ENCODE results near the gene GRIN2D. TPM values are rescaled to one million over a fixed set of nuclear protein-coding genes. Genes with fewer than 3 reads are reported as not detected.
A peak's percentile ranks its signal among the peaks of the same experiment; 100 is the strongest.

GRIN2D gene
- polyA plus RNA-seq, 2 donors, result 0.06 to 0.08 TPM

DNA sequence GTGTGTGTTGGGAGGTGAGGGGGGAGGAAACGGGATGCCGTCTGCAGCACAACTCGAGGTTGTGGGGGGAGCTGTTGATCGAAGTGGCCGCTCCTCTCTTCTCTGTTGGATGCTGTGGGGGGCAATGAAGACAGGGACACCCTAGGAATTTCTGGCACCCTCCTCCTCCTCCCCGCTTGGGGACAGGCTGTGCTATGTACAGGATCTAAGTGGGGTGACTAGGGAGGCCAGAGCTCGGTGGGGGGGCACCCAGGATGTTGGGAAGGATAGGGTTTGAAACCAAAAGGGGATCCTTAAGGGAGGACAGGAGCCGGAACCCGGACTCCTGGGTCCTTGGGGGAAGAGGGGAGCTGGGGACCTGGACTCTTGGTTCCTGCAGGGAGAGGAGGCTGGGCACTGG is 2.0 kb downstream of the GRIN2D start:
- Histone ChIP-seq H3K36me3 (ENCODE audit: control insufficient read depth in 2 of 2, insufficient read depth in 2 of 2, low read length in 1 of 2) (no peaks in the 10 kb centered on the region), H3K4me3 (ENCODE audit: low read depth in 1 of 2, low read length in 2 of 2) (no peak overlapping the region), H3K27me3 (ENCODE audit: control insufficient read depth in 1 of 2, insufficient read depth in 2 of 2, low read length in 2 of 2) (peaks cover 0 to 17% of the 10 kb centered on the region in 2 donors), H3K27ac (ENCODE audit: low read depth in 2 of 2, low read length in 1 of 2) (no peak overlapping the region), H3K9me3 (ENCODE audit: control insufficient read depth in 2 of 2, insufficient read depth in 1 of 2, low read depth in 1 of 2, low read length in 1 of 2) (no peaks in the 10 kb centered on the region), H3K4me1 (ENCODE audit: control insufficient read depth in 2 of 2, insufficient read depth in 2 of 2, low read length in 1 of 2) (peaks cover 3 to 20% of the 10 kb centered on the region in 2 donors)
- 30 to 33% methylated on average over 9 of the region's 9 CpGs for WGBS, 2 donors

- H3K27me3 ChIP-seq (ENCODE audit: control insufficient read depth in 1 of 2, insufficient read depth in 2 of 2, low read length in 2 of 2), result peaks cover 0 to 17% of the 10 kb centered on the region in 2 donors
- H3K4me1 ChIP-seq (ENCODE audit: control insufficient read depth in 2 of 2, insufficient read depth in 2 of 2, low read length in 1 of 2), result peaks cover 3 to 20% of the 10 kb centered on the region in 2 donors
- H3K27ac ChIP-seq (ENCODE audit: low read depth in 2 of 2, low read length in 1 of 2), result no peak overlapping the region
- H3K36me3 ChIP-seq (ENCODE audit: control insufficient read depth in 2 of 2, insufficient read depth in 2 of 2, low read length in 1 of 2), result no peaks in the 10 kb centered on the region
- no peaks in the 10 kb centered on the region for H3K9me3 ChIP-seq (ENCODE audit: control insufficient read depth in 2 of 2, insufficient read depth in 1 of 2, low read depth in 1 of 2, low read length in 1 of 2)
- no peak overlapping the region for H3K4me3 ChIP-seq (ENCODE audit: low read depth in 1 of 2, low read length in 2 of 2)
- 49 to 60% methylated on average over 22 to 24 of the region's 24 CpGs for WGBS, 2 donors
These were observed 2.8 kb downstream of the GRIN2D start for GRCh38 chr19:48396016-48396823.

- Histone ChIP-seq H3K9me3 (ENCODE audit: control insufficient read depth in 2 of 2, insufficient read depth in 1 of 2, low read depth in 1 of 2, low read length in 1 of 2) (no peaks in the 10 kb centered on the region), H3K4me3 (ENCODE audit: low read depth in 1 of 2, low read length in 2 of 2) (no peak overlapping the region), H3K36me3 (ENCODE audit: control insufficient read depth in 2 of 2, insufficient read depth in 2 of 2, low read length in 1 of 2) (no peaks in the 10 kb centered on the region), H3K4me1 (ENCODE audit: control insufficient read depth in 2 of 2, insufficient read depth in 2 of 2, low read length in 1 of 2) (peaks cover 3 to 18% of the 10 kb centered on the region in 2 donors), H3K27me3 (ENCODE audit: control insufficient read depth in 1 of 2, insufficient read depth in 2 of 2, low read length in 2 of 2) (peaks cover 0 to 17% of the 10 kb centered on the region in 2 donors), H3K27ac (ENCODE audit: low read depth in 2 of 2, low read length in 1 of 2) (no peak overlapping the region)
- 61 to 65% methylated on average over 2 of the region's 2 CpGs for WGBS, 2 donors
These were observed 3.3 kb downstream of the GRIN2D start for GRCh38 chr19:48396824-48397176.

GRCh38 chr19:48397263-48398101 is 4.0 kb downstream of the GRIN2D start:
- H3K4me3 ChIP-seq (ENCODE audit: low read depth in 1 of 2, low read length in 2 of 2), result peak overlapping the region; percentile 44 to 52

GRCh38 chr19:48398102-48398374 is 4.6 kb downstream of the GRIN2D start:
- 2 to 3% methylated on average over 17 of the region's 17 CpGs for WGBS, 2 donors
- Histone ChIP-seq H3K4me3 (ENCODE audit: low read depth in 1 of 2, low read length in 2 of 2) (peak overlapping the region; percentile 44 to 52), H3K9me3 (ENCODE audit: control insufficient read depth in 2 of 2, insufficient read depth in 1 of 2, low read depth in 1 of 2, low read length in 1 of 2) (no peaks in the 10 kb centered on the region), H3K4me1 (ENCODE audit: control insufficient read depth in 2 of 2, insufficient read depth in 2 of 2, low read length in 1 of 2) (peaks cover 3 to 18% of the 10 kb centered on the region in 2 donors), H3K27me3 (ENCODE audit: control insufficient read depth in 1 of 2, insufficient read depth in 2 of 2, low read length in 2 of 2) (peaks cover 0 to 17% of the 10 kb centered on the region in 2 donors), H3K27ac (ENCODE audit: low read depth in 2 of 2, low read length in 1 of 2) (peak overlapping the region in 1 of 2 donors; percentile 22), H3K36me3 (ENCODE audit: control insufficient read depth in 2 of 2, insufficient read depth in 2 of 2, low read length in 1 of 2) (no peaks in the 10 kb centered on the region)

More at GRCh38 chr19:48397263-48398101, 4.0 kb downstream of the GRIN2D start:
- 55 to 56% methylated on average over 22 of the region's 22 CpGs for WGBS, 2 donors
- H3K9me3 ChIP-seq (ENCODE audit: control insufficient read depth in 2 of 2, insufficient read depth in 1 of 2, low read depth in 1 of 2, low read length in 1 of 2), result no peaks in the 10 kb centered on the region
- H3K27ac ChIP-seq (ENCODE audit: low read depth in 2 of 2, low read length in 1 of 2), result no peak overlapping the region
- no peaks in the 10 kb centered on the region for H3K36me3 ChIP-seq (ENCODE audit: control insufficient read depth in 2 of 2, insufficient read depth in 2 of 2, low read length in 1 of 2)
- H3K4me1 ChIP-seq (ENCODE audit: control insufficient read depth in 2 of 2, insufficient read depth in 2 of 2, low read length in 1 of 2), result peaks cover 3 to 18% of the 10 kb centered on the region in 2 donors
- peaks cover 0 to 17% of the 10 kb centered on the region in 2 donors for H3K27me3 ChIP-seq (ENCODE audit: control insufficient read depth in 1 of 2, insufficient read depth in 2 of 2, low read length in 2 of 2)

DNA sequence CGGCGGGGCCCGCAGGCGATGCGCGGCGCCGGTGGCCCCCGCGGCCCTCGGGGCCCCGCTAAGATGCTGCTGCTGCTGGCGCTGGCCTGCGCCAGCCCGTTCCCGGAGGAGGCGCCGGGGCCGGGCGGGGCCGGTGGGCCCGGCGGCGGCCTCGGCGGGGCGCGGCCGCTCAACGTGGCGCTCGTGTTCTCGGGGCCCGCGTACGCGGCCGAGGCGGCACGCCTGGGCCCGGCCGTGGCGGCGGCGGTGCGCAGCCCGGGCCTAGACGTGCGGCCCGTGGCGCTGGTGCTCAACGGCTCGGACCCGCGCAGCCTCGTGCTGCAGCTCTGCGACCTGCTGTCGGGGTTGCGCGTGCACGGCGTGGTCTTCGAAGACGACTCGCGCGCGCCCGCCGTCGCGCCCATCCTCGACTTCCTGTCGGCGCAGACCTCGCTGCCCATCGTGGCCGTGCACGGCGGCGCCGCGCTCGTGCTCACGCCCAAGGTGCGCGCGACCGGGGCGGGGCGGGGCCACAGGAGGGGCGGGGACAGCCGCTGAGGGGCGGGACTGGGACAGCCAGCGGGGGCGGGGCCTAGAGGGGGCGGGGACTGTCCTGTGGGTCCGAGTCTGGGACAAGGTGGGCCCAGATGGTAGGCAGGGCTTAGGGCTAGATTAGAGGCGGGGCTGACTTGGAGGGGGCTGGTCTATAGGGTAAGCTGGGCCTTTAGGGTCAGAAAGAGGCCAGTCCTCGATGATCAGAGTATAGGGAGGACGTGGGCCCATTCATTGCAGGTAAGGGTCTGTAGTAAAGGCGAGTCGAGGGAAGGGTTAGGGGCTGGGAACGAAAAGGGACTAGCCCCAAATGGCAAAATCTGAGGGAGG is 5.1 kb downstream of the GRIN2D start:
- Histone ChIP-seq H3K27me3 (ENCODE audit: control insufficient read depth in 1 of 2, insufficient read depth in 2 of 2, low read length in 2 of 2) (peaks cover 0 to 16% of the 10 kb centered on the region in 2 donors), H3K27ac (ENCODE audit: low read depth in 2 of 2, low read length in 1 of 2) (peak overlapping the region; percentile 22 to 65), H3K36me3 (ENCODE audit: control insufficient read depth in 2 of 2, insufficient read depth in 2 of 2, low read length in 1 of 2) (no peaks in the 10 kb centered on the region), H3K4me3 (ENCODE audit: low read depth in 1 of 2, low read length in 2 of 2) (peak overlapping the region; percentile 44 to 52), H3K4me1 (ENCODE audit: control insufficient read depth in 2 of 2, insufficient read depth in 2 of 2, low read length in 1 of 2) (peaks cover under 1 to 17% of the 10 kb centered on the region in 2 donors), H3K9me3 (ENCODE audit: control insufficient read depth in 2 of 2, insufficient read depth in 1 of 2, low read depth in 1 of 2, low read length in 1 of 2) (no peaks in the 10 kb centered on the region)
- 7 to 8% methylated on average over 75 to 104 of the region's 104 CpGs for WGBS, 2 donors

- H3K9me3 ChIP-seq (ENCODE audit: control insufficient read depth in 2 of 2, insufficient read depth in 1 of 2, low read depth in 1 of 2, low read length in 1 of 2), result no peaks in the 10 kb centered on the region
- H3K4me3 ChIP-seq (ENCODE audit: low read depth in 1 of 2, low read length in 2 of 2), result no peak overlapping the region
- peak overlapping the region in 1 of 2 donors; percentile 35 for H3K27ac ChIP-seq (ENCODE audit: low read depth in 2 of 2, low read length in 1 of 2)
- H3K4me1 ChIP-seq (ENCODE audit: control insufficient read depth in 2 of 2, insufficient read depth in 2 of 2, low read length in 1 of 2), result peaks cover 0 to 9% of the 10 kb centered on the region in 2 donors
- no peaks in the 10 kb centered on the region for H3K36me3 ChIP-seq (ENCODE audit: control insufficient read depth in 2 of 2, insufficient read depth in 2 of 2, low read length in 1 of 2)
- WGBS, 2 donors, result 41 to 49% methylated on average over 14 of the region's 14 CpGs
- H3K27me3 ChIP-seq (ENCODE audit: control insufficient read depth in 1 of 2, insufficient read depth in 2 of 2, low read length in 2 of 2), result peaks cover 0 to 3% of the 10 kb centered on the region in 2 donors
These were observed 6.7 kb downstream of the GRIN2D start for GRCh38 chr19:48400018-48400742.

DNA sequence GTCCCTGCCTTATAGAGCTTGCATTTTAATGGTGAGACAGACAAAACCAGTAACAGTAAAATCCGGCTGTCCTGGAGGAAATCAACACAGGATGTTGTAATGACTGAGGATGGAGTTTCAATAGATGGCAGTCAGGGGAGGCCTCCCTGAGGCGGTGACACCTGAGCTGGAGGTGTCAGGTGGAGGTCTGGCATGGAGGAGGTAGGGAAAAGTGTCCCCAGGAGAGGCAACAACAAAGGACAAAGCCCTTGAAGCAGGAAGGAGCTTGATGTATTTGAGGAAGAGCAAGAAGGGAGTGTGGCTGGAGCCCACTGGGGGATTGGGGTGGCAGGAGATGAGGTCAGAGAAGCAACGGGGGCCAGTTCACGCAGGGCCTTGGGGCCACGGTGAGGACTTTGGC is 7.8 kb downstream of the GRIN2D start:
- 67 to 73% methylated on average over 5 of the region's 5 CpGs for WGBS, 2 donors
- no peaks in the 10 kb centered on the region for H3K27me3 ChIP-seq (ENCODE audit: control insufficient read depth in 1 of 2, insufficient read depth in 2 of 2, low read length in 2 of 2)
- H3K36me3 ChIP-seq (ENCODE audit: control insufficient read depth in 2 of 2, insufficient read depth in 2 of 2, low read length in 1 of 2), result no peaks in the 10 kb centered on the region
- no peak overlapping the region for H3K4me3 ChIP-seq (ENCODE audit: low read depth in 1 of 2, low read length in 2 of 2)
- peaks cover 0 to 9% of the 10 kb centered on the region in 2 donors for H3K4me1 ChIP-seq (ENCODE audit: control insufficient read depth in 2 of 2, insufficient read depth in 2 of 2, low read length in 1 of 2)
- H3K9me3 ChIP-seq (ENCODE audit: control insufficient read depth in 2 of 2, insufficient read depth in 1 of 2, low read depth in 1 of 2, low read length in 1 of 2), result peaks cover 0 to 4% of the 10 kb centered on the region in 2 donors
- H3K27ac ChIP-seq (ENCODE audit: low read depth in 2 of 2, low read length in 1 of 2), result no peak overlapping the region

Data from esophagus (tissue), 2 donors.